TTC549 (cell line): ENCODE data around the gene PRLH.
"Not testable (repeated sequence)": the region's sequence is repeated elsewhere in the genome, so short reads cannot be mapped to it uniquely, and the experiment has no call there.

Source experiments
- FAIRE-seq: peaks from 2 replicates; lab custom pipeline; 2012; peaks lifted over from hg19 to GRCh38; lab: Jason Lieb, UNC

PRLH gene

DNA sequence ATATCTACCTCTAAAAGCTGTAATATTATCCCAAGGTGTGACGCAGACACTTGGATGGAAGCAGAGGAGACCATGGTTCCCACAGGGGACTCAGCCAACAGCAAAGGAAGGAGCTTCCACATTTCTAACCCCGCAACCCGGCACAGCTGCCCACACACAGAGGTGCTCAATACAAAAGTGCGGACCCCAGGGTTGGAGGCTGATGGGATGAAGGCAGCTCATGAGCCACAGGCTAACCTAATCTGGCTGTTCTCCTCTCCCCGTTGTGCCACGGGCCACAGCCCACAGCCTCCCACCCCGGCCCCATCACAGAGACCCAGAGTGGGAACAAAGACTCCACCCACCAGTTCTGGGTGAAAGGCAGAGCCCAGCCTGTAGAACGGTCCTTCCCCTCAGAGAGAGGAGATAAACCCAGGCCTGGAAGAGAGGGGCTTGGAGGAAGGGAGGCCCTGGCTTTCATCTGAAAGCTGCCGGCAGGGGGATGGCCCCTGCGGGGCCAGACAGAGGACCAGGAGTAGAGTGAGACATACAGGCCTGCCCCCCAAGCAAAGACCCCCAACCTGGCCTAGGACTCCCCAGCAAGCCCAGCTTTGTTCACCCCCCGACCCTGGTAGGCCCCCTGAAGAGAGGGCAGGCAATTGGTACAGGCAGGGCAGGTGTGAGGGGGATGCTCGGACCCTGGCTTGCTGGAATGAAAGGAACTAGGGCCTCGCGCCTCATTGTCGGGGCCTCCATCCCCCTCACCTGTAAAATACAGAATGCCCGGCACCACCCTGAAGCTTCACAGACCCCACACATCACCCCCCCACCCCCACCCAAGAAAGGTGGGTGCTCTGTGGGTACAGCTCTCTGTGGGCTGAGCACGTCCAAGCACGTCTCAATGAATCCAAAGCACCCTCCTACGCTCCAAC, 17.3 kb downstream of the PRLH start:
- no peak for FAIRE-seq

DNA sequence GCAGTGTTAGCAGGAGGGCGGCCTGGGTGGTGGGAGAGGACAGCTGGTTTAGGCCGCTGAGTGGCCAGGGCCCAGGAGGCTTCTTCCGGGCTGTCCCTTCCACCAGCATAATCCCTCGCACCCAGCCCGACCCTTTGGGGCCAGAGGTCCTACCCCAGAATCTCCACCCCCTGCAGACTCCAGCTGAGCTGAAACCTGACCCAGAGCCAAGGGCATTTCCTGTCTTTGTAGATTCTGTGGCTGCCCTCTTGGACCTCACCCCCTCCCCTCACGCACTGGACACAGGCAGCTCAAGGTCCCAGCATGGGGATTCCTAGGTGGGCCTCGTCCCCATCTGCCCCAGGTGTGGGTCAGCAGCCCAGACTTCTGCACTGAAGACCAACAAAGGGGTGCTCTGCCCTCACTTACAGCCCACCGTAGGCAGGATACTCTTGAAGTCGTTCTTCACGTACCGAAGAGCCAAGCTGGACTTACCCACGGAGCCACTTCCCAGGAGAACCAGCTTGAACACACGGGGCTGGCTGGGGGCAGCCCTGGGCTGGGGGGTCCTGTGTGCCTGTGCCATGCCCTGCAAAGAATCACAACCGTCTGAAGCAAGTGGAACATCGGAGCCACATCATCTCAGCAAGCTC, 19.3 kb downstream of the PRLH start:
- no peak for FAIRE-seq

- FAIRE-seq, result no peak
Observed at GRCh38 chr2:237588044-237588696, 21.8 kb downstream of the PRLH start.

GRCh38 chr2:237590272-237591140, 24.1 kb downstream of the PRLH start, which contains the start of gene RAB17:
TSS of gene RAB17 (minus strand) at chr2:237590734. CDS start at chr2:237586154, 4,580 bp downstream.
- FAIRE-seq, result no peak

DNA sequence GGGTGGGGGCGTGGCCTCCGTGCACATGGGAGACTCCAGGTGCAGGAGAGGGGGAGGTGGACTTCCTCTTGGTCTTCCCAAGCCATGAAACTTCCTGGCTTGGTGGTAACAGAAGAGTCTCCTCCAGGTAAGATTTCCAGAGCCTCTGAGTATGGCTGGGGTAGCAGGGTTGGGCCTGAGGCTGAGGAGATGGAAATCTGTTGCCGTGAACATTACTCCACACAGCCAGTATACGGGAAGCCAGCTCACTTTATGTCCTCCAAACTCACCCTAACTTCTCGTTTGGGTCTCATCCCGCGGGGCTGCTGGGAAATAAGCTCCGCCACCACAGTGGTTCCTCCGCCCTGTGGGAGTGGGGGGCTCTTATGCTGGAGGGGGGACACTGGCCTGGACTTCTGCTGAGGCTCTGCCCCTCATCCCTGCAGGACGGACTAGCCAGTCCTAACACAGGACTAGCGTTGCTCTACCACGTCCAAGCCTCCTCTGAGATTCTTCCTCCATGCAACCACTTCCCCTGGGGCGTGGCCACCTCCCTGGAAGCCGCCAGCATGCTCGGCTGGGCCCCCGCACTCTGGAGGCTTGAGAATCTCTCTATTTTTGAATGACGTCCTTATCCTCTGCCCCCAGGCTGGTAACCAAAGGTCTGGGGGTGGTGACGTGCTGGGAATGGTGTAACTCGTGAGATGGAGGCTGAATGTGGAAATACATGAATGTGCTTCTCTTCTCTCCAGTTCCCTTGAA, 24.9 kb downstream of the PRLH start:
- FAIRE-seq, result no peak

- FAIRE-seq, result no peak
Observed at GRCh38 chr2:237592425-237592980, 26.1 kb downstream of the PRLH start.

DNA sequence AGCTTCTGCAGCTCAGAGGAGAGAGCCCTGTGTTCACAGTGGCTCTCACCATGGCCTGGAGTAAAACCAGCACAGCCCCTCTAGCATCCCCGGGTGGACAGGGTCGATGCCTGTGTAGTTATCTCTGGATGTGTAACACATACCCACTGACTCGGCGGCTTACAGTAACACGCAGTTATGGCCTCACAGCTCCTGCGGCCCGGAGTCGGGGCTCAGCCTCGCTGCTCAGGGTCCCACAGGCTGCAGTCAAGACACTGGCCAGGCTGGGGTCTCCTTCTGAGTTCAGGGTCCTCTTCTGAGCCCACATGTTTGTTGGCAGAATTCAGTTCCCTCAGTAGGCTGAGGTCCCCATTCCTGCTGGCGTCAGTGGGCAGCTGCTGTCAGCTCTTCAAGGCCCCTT, 26.7 kb downstream of the PRLH start:
- no peak for FAIRE-seq

GRCh38 chr2:237593596-237594320, 27.4 kb downstream of the PRLH start:
- FAIRE-seq, result no peak

DNA sequence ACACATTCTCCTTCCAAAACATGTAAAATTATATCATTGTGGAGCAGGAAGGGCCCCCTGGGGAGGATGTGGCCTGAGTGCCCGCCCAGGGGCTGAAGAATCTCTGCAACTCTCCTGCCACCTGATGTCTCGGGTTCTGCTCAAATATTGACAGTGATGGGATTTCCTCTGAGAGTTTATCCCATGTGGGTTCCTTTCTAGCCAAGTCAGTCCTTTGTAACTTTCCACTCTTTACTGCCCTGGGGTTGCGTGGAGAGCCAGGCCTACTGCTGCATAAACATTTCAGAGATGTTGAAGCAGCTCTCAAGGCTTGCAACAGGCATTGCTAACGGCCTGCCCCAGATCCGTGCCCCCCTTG, 28.1 kb downstream of the PRLH start:
- FAIRE-seq, result no peak

DNA sequence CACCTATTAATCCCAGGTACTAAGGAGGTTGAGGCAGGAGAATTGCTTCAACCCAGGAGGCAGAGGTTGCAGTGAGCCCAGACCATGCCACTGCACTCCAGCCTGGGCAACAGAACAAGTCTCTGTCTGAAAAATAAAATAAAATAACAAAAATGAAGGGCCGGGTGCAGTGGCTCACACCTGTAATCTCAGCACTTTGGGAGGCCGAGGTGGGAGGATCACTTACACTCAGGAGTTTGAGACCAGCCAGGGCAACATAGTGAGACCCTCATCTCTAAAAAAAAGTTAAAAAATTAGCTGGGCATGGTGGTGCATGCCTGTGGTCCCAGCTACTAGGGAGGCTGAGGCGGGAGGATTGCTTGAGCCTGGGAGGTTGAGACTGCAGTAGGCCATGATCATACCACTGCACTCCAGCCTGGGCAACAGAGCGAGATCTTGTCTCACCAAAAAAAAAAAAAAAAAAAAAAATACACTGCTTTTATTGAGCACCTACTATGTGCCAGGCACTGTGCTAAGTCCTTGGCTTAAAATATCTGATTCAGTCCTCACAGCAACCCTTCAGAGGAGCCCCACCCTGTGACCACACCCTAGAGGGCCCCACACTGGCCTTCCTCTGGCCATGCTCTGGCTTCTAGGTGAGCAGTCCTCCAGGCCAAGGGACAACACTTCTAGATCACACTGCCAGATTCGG, 29.6 kb downstream of the PRLH start:
- not testable (repeated sequence) for FAIRE-seq

GRCh38 chr2:237596520-237597195, 30.3 kb downstream of the PRLH start:
- FAIRE-seq, result no peak

DNA sequence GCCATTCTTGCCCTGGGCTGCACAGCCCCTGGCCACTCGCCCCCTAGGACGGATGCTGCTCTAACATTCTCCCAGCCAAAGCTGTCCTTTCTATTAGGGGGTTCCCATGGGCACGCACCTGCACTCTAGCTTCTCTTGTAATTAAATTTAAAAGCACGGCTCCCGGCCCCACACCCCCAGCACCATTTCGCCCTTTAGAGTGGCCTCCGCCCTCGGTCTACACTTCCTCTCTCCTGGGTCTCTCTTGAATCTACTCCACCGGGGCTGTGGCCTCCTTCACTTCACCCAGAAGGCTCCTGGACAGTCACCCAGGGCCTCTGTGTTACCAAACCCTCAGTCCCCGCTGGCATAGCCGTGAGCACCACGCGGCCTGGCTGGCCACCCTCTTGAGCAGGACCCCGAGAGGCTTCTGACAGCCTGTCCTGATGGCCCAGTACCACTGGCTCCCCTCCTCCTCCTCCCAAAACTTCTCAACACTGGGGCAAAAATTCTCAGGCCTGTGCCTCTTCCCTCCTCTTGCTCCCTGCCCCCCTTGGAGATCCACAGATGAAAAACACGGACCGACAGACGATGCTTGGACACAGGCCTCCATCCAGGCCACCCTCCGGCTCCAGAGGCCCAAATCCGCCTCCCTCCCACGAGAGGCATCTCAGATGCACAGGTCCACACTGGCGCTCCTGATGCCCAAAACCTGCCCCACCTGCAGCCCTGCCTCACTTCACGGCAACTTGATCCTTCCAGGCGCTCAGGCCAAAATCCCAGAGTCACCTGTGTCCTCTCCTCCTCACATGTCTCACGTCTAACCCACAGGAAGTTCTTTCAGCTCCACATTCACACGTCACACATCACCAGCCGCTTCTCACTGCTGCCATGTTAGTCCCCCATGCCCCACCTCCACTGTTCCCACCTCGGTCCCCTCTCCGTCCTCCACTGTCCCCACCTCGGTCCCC, 31.1 kb downstream of the PRLH start:
- FAIRE-seq, result no peak

DNA sequence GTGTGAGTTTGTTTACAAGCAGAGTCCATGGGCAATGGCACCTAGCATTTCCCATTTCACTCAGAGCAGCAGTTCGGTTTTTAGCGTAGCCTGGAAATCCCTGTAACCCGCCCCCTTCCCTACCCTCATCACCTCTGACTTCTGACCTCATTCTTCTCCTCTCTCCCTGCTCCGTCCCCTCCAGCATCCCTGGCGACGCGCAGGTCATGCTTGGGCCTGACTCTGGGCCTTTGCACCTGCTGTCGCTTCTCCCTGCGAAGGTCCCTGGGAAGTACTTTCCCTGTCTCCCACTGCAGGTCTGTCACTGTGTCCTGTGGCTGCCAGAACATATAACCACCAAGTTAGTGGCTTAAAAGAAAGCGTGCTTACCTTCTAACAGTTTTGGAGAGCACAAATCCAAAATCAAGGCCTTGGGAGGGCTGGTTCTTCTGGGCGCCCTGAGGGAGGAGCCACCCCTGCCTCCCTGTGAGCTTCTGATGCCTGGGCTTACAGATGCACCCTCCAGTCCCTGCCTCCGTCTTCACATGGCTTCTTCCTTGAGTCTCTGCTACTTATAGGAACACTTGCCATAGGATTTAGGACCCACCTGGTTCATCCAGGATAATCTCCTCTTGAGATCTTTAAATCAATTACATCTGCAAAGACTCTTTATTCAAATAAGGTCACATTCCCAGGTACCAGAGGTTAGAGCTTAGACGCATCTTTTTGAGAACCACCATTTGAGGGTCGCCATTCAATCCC, 32.3 kb downstream of the PRLH start:
- no peak for FAIRE-seq

DNA sequence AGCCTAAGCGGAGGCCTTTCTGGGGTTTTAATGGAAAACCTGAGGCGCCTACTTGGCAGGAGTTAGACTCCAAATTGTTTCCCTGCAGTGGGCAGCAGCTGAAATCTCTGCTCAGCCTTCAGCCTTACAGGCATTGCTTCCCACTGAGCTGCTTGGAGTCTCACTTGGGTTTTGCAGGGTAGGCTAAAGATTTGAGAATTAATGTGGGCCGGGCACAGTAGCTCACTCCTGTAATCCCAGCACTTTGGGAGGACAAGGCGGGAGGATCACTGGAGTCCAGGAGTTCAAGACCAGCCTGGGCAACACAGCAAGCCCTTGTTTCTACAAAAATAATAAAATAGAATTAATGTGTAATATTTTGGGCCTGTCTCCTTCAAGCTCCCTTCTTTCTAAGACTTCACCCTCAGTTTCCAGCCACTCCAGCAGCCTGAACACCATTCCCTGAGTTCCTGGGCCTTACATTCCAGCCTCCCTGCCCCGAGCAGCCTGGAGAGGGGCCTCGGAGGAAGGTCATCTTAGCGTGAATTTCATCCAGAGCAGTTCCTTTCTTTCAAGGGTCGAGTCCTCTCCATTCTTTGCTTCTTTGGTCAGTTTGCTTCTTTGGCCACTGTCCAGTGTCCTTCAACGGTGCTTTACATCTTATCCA, 33.2 kb downstream of the PRLH start:
- FAIRE-seq, result no peak

- FAIRE-seq, result no peak
Observed at GRCh38 chr2:237600205-237600846, 34.0 kb downstream of the PRLH start.

GRCh38 chr2:237601453-237602116, 35.2 kb downstream of the PRLH start:
- FAIRE-seq, result no peak
